HL-60/S4 (cell line): Measurements from ENCODE around the gene TLL1.

ENCODE experiments used
- in situ Hi-C: fragments of 300-500 bp; cut with MboI; formaldehyde crosslinking; loops from 2 replicates; pipeline ENCODE4 v1.14.3; 2022; ENCODE audit warnings: low sequenced_read_pairs

Gene TLL1

GRCh38 chr4:165872461-165873297 lies at the start of gene TLL1:
Gene TLL1 (plus strand): TSS chr4:165873237. CDS start chr4:165873905, 668 bp downstream.
- in situ Hi-C loops: no loop called here

- in situ Hi-C loops: no loop called here
Observed at GRCh38 chr4:165826166-165826565, 46.9 kb upstream of the TLL1 start.

GRCh38 chr4:165827018-165827417 lies 46.0 kb upstream of the TLL1 start:
- in situ Hi-C loops: no loop called here

- in situ Hi-C loops: no loop called here
Observed at GRCh38 chr4:165828928-165829327, 44.1 kb upstream of the TLL1 start.

- in situ Hi-C loops: no loop called here
Observed at GRCh38 chr4:165834116-165834515, 38.9 kb upstream of the TLL1 start.

- in situ Hi-C loops: no loop called here
Observed at GRCh38 chr4:165838575-165838974, 34.5 kb upstream of the TLL1 start.

GRCh38 chr4:165839615-165840333 lies 33.3 kb upstream of the TLL1 start:
- in situ Hi-C loops: no loop called here

- in situ Hi-C loops: no loop called here
Observed at GRCh38 chr4:165842684-165843083, 30.4 kb upstream of the TLL1 start.

- in situ Hi-C loops: no loop called here
Observed at GRCh38 chr4:165844161-165844560, 28.9 kb upstream of the TLL1 start.

GRCh38 chr4:165851256-165851655 lies 21.8 kb upstream of the TLL1 start:
- in situ Hi-C loops: no loop called here

- in situ Hi-C loops: no loop called here
Observed at GRCh38 chr4:165855191-165855590, 17.8 kb upstream of the TLL1 start.

GRCh38 chr4:165861363-165861762 lies 11.7 kb upstream of the TLL1 start:
- in situ Hi-C loops: no loop called here

GRCh38 chr4:165864271-165864670 lies 8.8 kb upstream of the TLL1 start:
- in situ Hi-C loops: no loop called here

- in situ Hi-C loops: no loop called here
Observed at GRCh38 chr4:165866019-165866650, 6.9 kb upstream of the TLL1 start.

- in situ Hi-C loops: no loop called here
Observed at GRCh38 chr4:165867961-165868360, 5.1 kb upstream of the TLL1 start.

GRCh38 chr4:165873298-165874071 lies 448 bp downstream of the TLL1 start:
- in situ Hi-C loops: no loop called here

GRCh38 chr4:165874072-165874790 lies 1.2 kb downstream of the TLL1 start:
- in situ Hi-C loops: no loop called here

- in situ Hi-C loops: no loop called here
Observed at GRCh38 chr4:165874791-165875371, 1.8 kb downstream of the TLL1 start.

GRCh38 chr4:165875446-165875845 lies 2.4 kb downstream of the TLL1 start:
- in situ Hi-C loops: no loop called here

- in situ Hi-C loops: no loop called here
Observed at GRCh38 chr4:165877286-165877685, 4.2 kb downstream of the TLL1 start.
